COLO829 (cell line): ENCODE measurements around the gene TCP10L.
"Not testable (repeated sequence)": the region's sequence is repeated elsewhere in the genome, so short reads cannot be mapped to it uniquely, and the experiment has no call there.

Experiments used
- DNase-seq: peaks from one replicate; pipeline ENCODE4 v3.0.0; 2012; ENCODE audit warnings: low spot score

Gene TCP10L

GRCh38 chr21:32554832-32555638 is 30.3 kb downstream of the TCP10L start:
- DNase-seq, result no peak

GRCh38 chr21:32549886-32550285 is 35.4 kb downstream of the TCP10L start:
- no peak for DNase-seq

- DNase-seq, result no peak
Observed at GRCh38 chr21:32549440-32549839, 35.9 kb downstream of the TCP10L start.

- no peak for DNase-seq
Observed at GRCh38 chr21:32548978-32549377, 36.3 kb downstream of the TCP10L start.

- no peak for DNase-seq
Observed at GRCh38 chr21:32547018-32547417, 38.3 kb downstream of the TCP10L start.

GRCh38 chr21:32545948-32546441 is 39.3 kb downstream of the TCP10L start:
- no peak for DNase-seq

- no peak for DNase-seq
Observed at GRCh38 chr21:32544697-32545096, 40.6 kb downstream of the TCP10L start.

GRCh38 chr21:32543975-32544374 is 41.3 kb downstream of the TCP10L start:
- no peak for DNase-seq

- not testable (repeated sequence) for DNase-seq
Observed at GRCh38 chr21:32543056-32543455, 42.3 kb downstream of the TCP10L start.

GRCh38 chr21:32539378-32539777 is 45.9 kb downstream of the TCP10L start:
- DNase-seq, result no peak

- DNase-seq, result no peak
Observed at GRCh38 chr21:32538147-32538792, 47.1 kb downstream of the TCP10L start.

GRCh38 chr21:32537569-32537881 is 47.8 kb downstream of the TCP10L start:
- DNase-seq, result no peak

GRCh38 chr21:32535612-32536011 is 49.7 kb downstream of the TCP10L start:
- no peak for DNase-seq

GRCh38 chr21:32534113-32534512 is 51.2 kb downstream of the TCP10L start:
- no peak for DNase-seq

GRCh38 chr21:32533611-32534010 is 51.7 kb downstream of the TCP10L start:
- no peak for DNase-seq

- DNase-seq, result no peak
Observed at GRCh38 chr21:32533053-32533452, 52.3 kb downstream of the TCP10L start.

GRCh38 chr21:32532636-32533035 is 52.7 kb downstream of the TCP10L start:
- no peak for DNase-seq

GRCh38 chr21:32531561-32531960 is 53.8 kb downstream of the TCP10L start:
- DNase-seq, result not testable (repeated sequence)

GRCh38 chr21:32530809-32531208 is 54.5 kb downstream of the TCP10L start:
- DNase-seq, result not testable (repeated sequence)

GRCh38 chr21:32529679-32530078 is 55.6 kb downstream of the TCP10L start:
- no peak for DNase-seq

GRCh38 chr21:32525282-32525681 is 60.0 kb downstream of the TCP10L start:
- DNase-seq, result no peak

GRCh38 chr21:32523988-32524719 is 61.2 kb downstream of the TCP10L start:
- no peak for DNase-seq
